OCI-LY7 (cell line): ENCODE results near the gene FGF3. TPM values are rescaled to one million over a fixed set of nuclear protein-coding genes. Genes with fewer than 3 reads are reported as not detected.

ENCODE experiments used
- BruUV-seq: library from RNA; stranded (reverse); fragments of 400-500 nt; replicated peaks from 2 replicates; lab custom pipeline; 2021; lab: Mats Ljungman, UMichigan
- CTCF ChIA-PET: fragments of 300-600 bp; sonication (Branson Sonifier 250); formaldehyde crosslinking; loops from one replicate; lab custom pipeline; 2022; ENCODE audit warnings: antibody characterized with exemption; ENCODE audit not compliant: unreplicated experiment; lab: Charles Lee
- POLR2A ChIA-PET: fragments of 300-600 bp; sonication (Branson Sonifier 250); formaldehyde crosslinking; loops from one replicate; lab custom pipeline; 2022; ENCODE audit warnings: antibody characterized with exemption; lab: Charles Lee
- DNase-seq: peaks from one replicate; pipeline ENCODE4 v3.0.0-alpha.2; 2015; ENCODE audit warnings: low spot score
- H2AFZ ChIP-seq: fragments of 200-600 bp; sonication (generic), shearing (Covaris generic); 2 replicates; pipeline ENCODE4 v1.6.1; 2014; ENCODE audit warnings: mild to moderate bottlenecking, antibody characterized with exemption, low read length, moderate library complexity
- H3K27ac ChIP-seq: fragments of 200-600 bp; sonication (generic); 2 replicates; pipeline ENCODE4 v1.5.1; 2014; ENCODE audit warnings: mixed run types, low read depth, mild to moderate bottlenecking, moderate library complexity, low read length, inconsistent platforms; ENCODE audit not compliant: poor library complexity, severe bottlenecking
- H3K36me3 ChIP-seq: fragments of 200-600 bp; sonication (generic); 2 replicates; pipeline ENCODE4 v1.6.1; 2014; ENCODE audit warnings: mild to moderate bottlenecking, antibody characterized with exemption, low read length, moderate library complexity, mixed read lengths; ENCODE audit not compliant: insufficient read depth
- H3K4me1 ChIP-seq: fragments of 200-600 bp; sonication (generic); 2 replicates; pipeline ENCODE4 v1.5.1; 2014; ENCODE audit warnings: mild to moderate bottlenecking, low read length; ENCODE audit not compliant: insufficient read depth, poor library complexity, severe bottlenecking
- H3K4me2 ChIP-seq: fragments of 200-600 bp; sonication (generic); 2 replicates; pipeline ENCODE4 v1.6.1; 2014; ENCODE audit warnings: mild to moderate bottlenecking, low read length
- H3K4me3 ChIP-seq: fragments of 200-600 bp; sonication (generic); 2 replicates; pipeline ENCODE4 v1.5.1; 2014; ENCODE audit warnings: mild to moderate bottlenecking, low read depth, low read length; ENCODE audit not compliant: poor library complexity, severe bottlenecking
- H3K79me2 ChIP-seq: fragments of 200-600 bp; sonication (generic); 2 replicates; pipeline ENCODE4 v1.6.1; 2016; ENCODE audit warnings: low read depth, mild to moderate bottlenecking, low read length, moderate library complexity, mixed read lengths; ENCODE audit not compliant: insufficient read depth
- H3K9me2 ChIP-seq: fragments of 200-600 bp; sonication (generic); 2 replicates; pipeline ENCODE4 v1.6.1; 2016; ENCODE audit warnings: mild to moderate bottlenecking, low read length, mixed read lengths; ENCODE audit not compliant: insufficient read depth
- H3K9me3 ChIP-seq: fragments of 200-600 bp; sonication (generic); 2 replicates; pipeline ENCODE4 v1.6.1; 2014; ENCODE audit warnings: mild to moderate bottlenecking, mixed run types, low read length, mixed read lengths
- H4K20me1 ChIP-seq: fragments of 200-600 bp; sonication (generic); 2 replicates; pipeline ENCODE4 v1.6.1; 2014; ENCODE audit warnings: mild to moderate bottlenecking, antibody characterized with exemption, low read length, moderate library complexity, mixed read lengths; ENCODE audit not compliant: insufficient read depth
- EZH2phosphoT487 ChIP-seq: fragments of 200-600 bp; sonication (generic); IDR thresholded peaks from 2 replicates; pipeline ENCODE4 v1.6.1; 2018; ENCODE audit warnings: low read depth, borderline replicate concordance, mild to moderate bottlenecking, mixed run types, antibody characterized with exemption, low read length, moderate library complexity, mixed read lengths
- intact Hi-C: fragments of 100-400 bp; cut with micrococcal nuclease; formaldehyde crosslinking; loops from one replicate; pipeline ENCODE4 v1.10.0; 2022; ENCODE audit not compliant: unreplicated experiment
- total RNA-seq, 2 experiments: library from RNA; depleted of rRNA in 1 of 2; stranded (reverse); fragments of >200 nt in 1 of 2; shearing (Covaris generic) in 1 of 2; gene quantifications; 2 replicates each; pipeline ENCODE4 v1.2.3, GENCODE V29; 2014 to 2022
- TF ChIP-seq, protein P1 (sequence below): fragments of 200-600 bp; sonication (generic); conservative IDR thresholded peaks from 2 replicates; pipeline ENCODE4 v1.5.1; 2014; ENCODE audit warnings: mild to moderate bottlenecking, antibody characterized with exemption, low read length, moderate library complexity, mixed read lengths

Gene FGF3
- total RNA-seq, 2 experiments from 2014 or later: not detected

GRCh38 chr11:69773626-69774353, 45.4 kb downstream of the FGF3 start:
- H3K9me3 ChIP-seq: no peaks in the 10 kb centered on the region
- CTCF ChIA-PET: no interaction called here
- H3K36me3 ChIP-seq: no peaks in the 10 kb centered on the region
- POLR2A ChIA-PET: no interaction called here
- H3K4me3 ChIP-seq: no peak overlapping the region
- H3K27ac ChIP-seq: no peak overlapping the region
- intact Hi-C loops: no loop called here
- no peak overlapping the region for H3K4me2 ChIP-seq
- no peak overlapping the region for H2AFZ ChIP-seq
- no peaks in the 10 kb centered on the region for H3K9me2 ChIP-seq
- no peak for TF ChIP-seq EZH2phosphoT487
- TF ChIP-seq, protein P1, sequence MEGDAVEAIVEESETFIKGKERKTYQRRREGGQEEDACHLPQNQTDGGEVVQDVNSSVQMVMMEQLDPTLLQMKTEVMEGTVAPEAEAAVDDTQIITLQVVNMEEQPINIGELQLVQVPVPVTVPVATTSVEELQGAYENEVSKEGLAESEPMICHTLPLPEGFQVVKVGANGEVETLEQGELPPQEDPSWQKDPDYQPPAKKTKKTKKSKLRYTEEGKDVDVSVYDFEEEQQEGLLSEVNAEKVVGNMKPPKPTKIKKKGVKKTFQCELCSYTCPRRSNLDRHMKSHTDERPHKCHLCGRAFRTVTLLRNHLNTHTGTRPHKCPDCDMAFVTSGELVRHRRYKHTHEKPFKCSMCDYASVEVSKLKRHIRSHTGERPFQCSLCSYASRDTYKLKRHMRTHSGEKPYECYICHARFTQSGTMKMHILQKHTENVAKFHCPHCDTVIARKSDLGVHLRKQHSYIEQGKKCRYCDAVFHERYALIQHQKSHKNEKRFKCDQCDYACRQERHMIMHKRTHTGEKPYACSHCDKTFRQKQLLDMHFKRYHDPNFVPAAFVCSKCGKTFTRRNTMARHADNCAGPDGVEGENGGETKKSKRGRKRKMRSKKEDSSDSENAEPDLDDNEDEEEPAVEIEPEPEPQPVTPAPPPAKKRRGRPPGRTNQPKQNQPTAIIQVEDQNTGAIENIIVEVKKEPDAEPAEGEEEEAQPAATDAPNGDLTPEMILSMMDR: no peak
- no TSS peak for BruUV-seq
- no peaks in the 10 kb centered on the region for H4K20me1 ChIP-seq
- DNase-seq: no peak
- H3K4me1 ChIP-seq: no peaks in the 10 kb centered on the region
- no peaks in the 10 kb centered on the region for H3K79me2 ChIP-seq

DNA sequence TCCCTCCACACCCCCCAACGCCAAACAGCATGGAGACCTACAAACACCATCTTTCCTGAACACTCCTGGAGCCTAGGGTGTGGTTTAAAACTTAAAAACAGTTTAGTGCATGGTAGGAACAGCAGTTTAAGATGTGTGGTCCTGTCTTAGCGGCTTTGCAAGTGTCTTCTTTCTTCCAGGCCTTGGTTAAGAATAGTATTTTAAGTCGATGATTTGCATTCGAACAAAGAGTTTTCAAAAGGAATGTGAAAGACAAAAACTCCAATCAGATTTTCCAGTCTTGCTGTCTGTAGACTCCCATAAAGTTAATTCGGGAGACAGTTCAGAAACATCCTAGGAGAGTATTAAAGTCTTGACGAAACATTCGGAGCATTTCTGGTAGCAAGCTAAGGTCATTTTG, 47.8 kb downstream of the FGF3 start:
- POLR2A ChIA-PET: no interaction called here
- Histone ChIP-seq H2AFZ (no peak overlapping the region), H3K4me3 (no peak overlapping the region), H3K9me3 (no peaks in the 10 kb centered on the region), H3K4me1 (no peaks in the 10 kb centered on the region), H3K4me2 (no peak overlapping the region), H3K79me2 (no peaks in the 10 kb centered on the region), H4K20me1 (no peaks in the 10 kb centered on the region), H3K27ac (no peak overlapping the region), H3K9me2 (no peaks in the 10 kb centered on the region), H3K36me3 (no peaks in the 10 kb centered on the region)
- TF ChIP-seq EZH2phosphoT487: no peak
- TF ChIP-seq, protein P1: no peak
- intact Hi-C loops: no loop called here
- no TSS peak for BruUV-seq
- no peak for DNase-seq
- CTCF ChIA-PET: no interaction called here

DNA sequence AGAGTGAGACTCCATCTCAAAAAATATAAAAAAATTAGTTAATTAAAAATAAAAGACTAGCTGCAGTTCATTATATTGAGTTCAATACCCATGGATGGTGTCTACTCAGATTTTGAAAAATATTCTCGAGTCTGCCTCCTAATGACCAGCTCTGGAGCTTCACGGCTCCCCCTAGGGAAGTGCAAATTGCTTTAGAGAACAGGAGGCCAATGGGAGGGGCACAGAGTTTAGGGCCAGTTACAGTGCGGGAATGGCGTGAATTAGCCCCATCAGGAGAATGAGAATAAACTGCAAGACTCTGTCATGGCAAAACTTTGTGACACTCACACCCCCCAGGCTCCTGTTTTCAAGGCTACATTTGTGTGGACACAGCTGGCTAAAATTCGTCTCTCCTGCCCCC, 48.7 kb downstream of the FGF3 start:
- DNase-seq: no peak
- no peak overlapping the region for H3K4me3 ChIP-seq
- no peak overlapping the region for H2AFZ ChIP-seq
- no peaks in the 10 kb centered on the region for H3K9me3 ChIP-seq
- no peaks in the 10 kb centered on the region for H3K79me2 ChIP-seq
- no TSS peak for BruUV-seq
- POLR2A ChIA-PET: interaction anchor here (0.6 kb wide), 1 partner anchor 89 kb away, joined by 3 read pairs; no protein-coding TSS in a partner anchor
- intact Hi-C loops: no loop called here
- no peak for TF ChIP-seq EZH2phosphoT487
- TF ChIP-seq, protein P1: no peak
- no peaks in the 10 kb centered on the region for H4K20me1 ChIP-seq
- no peaks in the 10 kb centered on the region for H3K4me1 ChIP-seq
- no peaks in the 10 kb centered on the region for H3K36me3 ChIP-seq
- H3K4me2 ChIP-seq: no peak overlapping the region
- H3K27ac ChIP-seq: no peak overlapping the region
- CTCF ChIA-PET: no interaction called here
- H3K9me2 ChIP-seq: no peaks in the 10 kb centered on the region
